WTC11 (cell line): ENCODE data around the gene NEDD4L.

Source experiments
- CREM ChIP-seq: sonication (generic); formaldehyde crosslinking; IDR thresholded peaks from 2 replicates; pipeline ENCODE4 v1.8.1; 2022; ENCODE audit warnings: mild to moderate bottlenecking, missing genetic modification reagents, moderate library complexity
- ZNF138 ChIP-seq: sonication (generic); formaldehyde crosslinking; conservative IDR thresholded peaks from 2 replicates; pipeline ENCODE4 v1.8.1; 2022; ENCODE audit warnings: mild to moderate bottlenecking, moderate library complexity, missing genetic modification reagents
- ZNF317 ChIP-seq: sonication (generic); formaldehyde crosslinking; IDR thresholded peaks from 2 replicates; pipeline ENCODE4 v1.8.1; 2023; ENCODE audit warnings: low read depth, mild to moderate bottlenecking, moderate library complexity, missing genetic modification reagents, borderline replicate concordance
- TF ChIP-seq, protein P1 (sequence below): fragments of 200-600 bp; IDR thresholded peaks from 2 replicates; pipeline ENCODE4 v1.8.0; 2022; ENCODE audit warnings: antibody characterized with exemption
- TF ChIP-seq, protein P2 (sequence below): sonication (generic); formaldehyde crosslinking; IDR thresholded peaks from 2 replicates; pipeline ENCODE4 v1.8.1; 2023; ENCODE audit warnings: mild to moderate bottlenecking, missing genetic modification reagents, moderate library complexity

DNA sequence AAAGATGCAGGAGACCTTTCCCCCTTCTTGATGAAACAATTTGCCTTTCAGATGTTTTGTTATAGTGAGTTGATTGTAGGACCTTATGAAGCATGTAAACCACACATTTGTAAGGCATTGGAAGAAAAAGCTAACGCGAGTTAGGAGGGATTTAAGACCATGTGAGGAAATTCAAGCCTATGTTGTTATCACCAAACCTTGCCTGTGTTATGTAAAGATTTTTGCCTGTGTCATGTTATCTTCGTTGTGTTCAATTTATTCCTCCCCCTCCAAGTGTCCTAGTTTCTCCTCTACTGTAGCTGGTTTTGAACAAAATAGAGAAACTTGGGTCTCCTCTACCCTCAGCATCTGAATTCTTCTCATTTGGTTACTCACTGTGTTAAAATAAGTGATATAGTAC is 173.0 kb downstream of the NEDD4L start:
- TF ChIP-seq ZNF138 (no peak), ZNF317 (no peak), CREM (CRISPR knock-in tag) (no peak)
- TF ChIP-seq, protein P1, sequence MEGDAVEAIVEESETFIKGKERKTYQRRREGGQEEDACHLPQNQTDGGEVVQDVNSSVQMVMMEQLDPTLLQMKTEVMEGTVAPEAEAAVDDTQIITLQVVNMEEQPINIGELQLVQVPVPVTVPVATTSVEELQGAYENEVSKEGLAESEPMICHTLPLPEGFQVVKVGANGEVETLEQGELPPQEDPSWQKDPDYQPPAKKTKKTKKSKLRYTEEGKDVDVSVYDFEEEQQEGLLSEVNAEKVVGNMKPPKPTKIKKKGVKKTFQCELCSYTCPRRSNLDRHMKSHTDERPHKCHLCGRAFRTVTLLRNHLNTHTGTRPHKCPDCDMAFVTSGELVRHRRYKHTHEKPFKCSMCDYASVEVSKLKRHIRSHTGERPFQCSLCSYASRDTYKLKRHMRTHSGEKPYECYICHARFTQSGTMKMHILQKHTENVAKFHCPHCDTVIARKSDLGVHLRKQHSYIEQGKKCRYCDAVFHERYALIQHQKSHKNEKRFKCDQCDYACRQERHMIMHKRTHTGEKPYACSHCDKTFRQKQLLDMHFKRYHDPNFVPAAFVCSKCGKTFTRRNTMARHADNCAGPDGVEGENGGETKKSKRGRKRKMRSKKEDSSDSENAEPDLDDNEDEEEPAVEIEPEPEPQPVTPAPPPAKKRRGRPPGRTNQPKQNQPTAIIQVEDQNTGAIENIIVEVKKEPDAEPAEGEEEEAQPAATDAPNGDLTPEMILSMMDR = no peak
- TF ChIP-seq, protein P2, sequence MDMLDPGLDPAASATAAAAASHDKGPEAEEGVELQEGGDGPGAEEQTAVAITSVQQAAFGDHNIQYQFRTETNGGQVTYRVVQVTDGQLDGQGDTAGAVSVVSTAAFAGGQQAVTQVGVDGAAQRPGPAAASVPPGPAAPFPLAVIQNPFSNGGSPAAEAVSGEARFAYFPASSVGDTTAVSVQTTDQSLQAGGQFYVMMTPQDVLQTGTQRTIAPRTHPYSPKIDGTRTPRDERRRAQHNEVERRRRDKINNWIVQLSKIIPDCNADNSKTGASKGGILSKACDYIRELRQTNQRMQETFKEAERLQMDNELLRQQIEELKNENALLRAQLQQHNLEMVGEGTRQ (CRISPR knock-in tag) = no peak
